ENCODE results near the gene DSCAML1.

DSCAML1 gene

GRCh38 chr11:117631336-117632140, 165.5 kb downstream of the DSCAML1 start:
- no peak for DNase-seq

- DNase-seq = no peak
Observed at GRCh38 chr11:117629891-117630538, 167.0 kb downstream of the DSCAML1 start.

- DNase-seq = no peak
Observed at GRCh38 chr11:117629146-117629545, 167.9 kb downstream of the DSCAML1 start.

- DNase-seq = no peak
Observed at GRCh38 chr11:117627259-117627658, 169.8 kb downstream of the DSCAML1 start.

GRCh38 chr11:117626576-117626975, 170.4 kb downstream of the DSCAML1 start:
- DNase-seq = no peak

- no peak for DNase-seq
Observed at GRCh38 chr11:117625237-117625636, 171.8 kb downstream of the DSCAML1 start.

- no peak for DNase-seq
Observed at GRCh38 chr11:117623831-117624271, 173.2 kb downstream of the DSCAML1 start.

GRCh38 chr11:117621226-117621625, 175.8 kb downstream of the DSCAML1 start:
- no peak for DNase-seq

- DNase-seq = no peak
Observed at GRCh38 chr11:117620659-117621058, 176.4 kb downstream of the DSCAML1 start.

- no peak for DNase-seq
Observed at GRCh38 chr11:117620086-117620485, 176.9 kb downstream of the DSCAML1 start.

GRCh38 chr11:117619661-117620060, 177.4 kb downstream of the DSCAML1 start:
- no peak for DNase-seq

- no peak for DNase-seq
Observed at GRCh38 chr11:117618982-117619355, 178.0 kb downstream of the DSCAML1 start.

GRCh38 chr11:117618302-117618981, 178.6 kb downstream of the DSCAML1 start:
- no peak for DNase-seq

- no peak for DNase-seq
Observed at GRCh38 chr11:117616979-117617378, 180.0 kb downstream of the DSCAML1 start.

GRCh38 chr11:117614728-117615127, 182.3 kb downstream of the DSCAML1 start:
- DNase-seq = no peak

GRCh38 chr11:117613521-117613920, 183.5 kb downstream of the DSCAML1 start:
- DNase-seq = no peak

- no peak for DNase-seq
Observed at GRCh38 chr11:117612177-117612576, 184.8 kb downstream of the DSCAML1 start.

GRCh38 chr11:117610901-117611300, 186.1 kb downstream of the DSCAML1 start:
- no peak for DNase-seq

GRCh38 chr11:117610045-117610444, 187.0 kb downstream of the DSCAML1 start:
- DNase-seq = no peak

GRCh38 chr11:117607449-117607848, 189.6 kb downstream of the DSCAML1 start:
- no peak for DNase-seq

- no peak for DNase-seq
Observed at GRCh38 chr11:117606790-117607189, 190.2 kb downstream of the DSCAML1 start.

GRCh38 chr11:117606211-117606610, 190.8 kb downstream of the DSCAML1 start:
- no peak for DNase-seq

GRCh38 chr11:117605331-117605730, 191.7 kb downstream of the DSCAML1 start:
- DNase-seq = no peak

All from NCI-H748 treated with DMSO at 0.1 percent for 48 hours (cell line).